Measurements from ENCODE around the gene SFPQ. TPM values are rescaled to one million over a fixed set of nuclear protein-coding genes. Genes with fewer than 3 reads are reported as not detected.
"Not testable (repeated sequence)": the region's sequence is repeated elsewhere in the genome, so short reads cannot be mapped to it uniquely, and the experiment has no call there.

The SFPQ gene
- total RNA-seq (100 to 1,000 TPM; 118 to 194 (median 153) TPM), polyA plus RNA-seq (100 to 1,000 TPM in 1 of 3 donors, 10 to 100 TPM in 2; 55.9 to 152 (median 56.4) TPM)

- Histone ChIP-seq H3K4me3 (peak within 1 kb of the TSS; percentile 95 to 100 (median 97)), H3K27ac (peak within 1 kb of the TSS; percentile 98 to 100 (median 100)), H3K9me3 (no peaks in the 10 kb centered on the region), H3K4me1 (peaks cover 0 to 42% (median 37%) of the 10 kb centered on the region in 4 donors), H3K36me3 (peaks cover 15 to 34% (median 23%) of the 10 kb centered on the region in 4 donors), H3K27me3 (no peaks in the 10 kb centered on the region)
- no peak for TF ChIP-seq EP300 (IDR thresholded peaks at IDR 0.05)
- peak; percentile 80 to 93 for TF ChIP-seq POLR2A (IDR thresholded peaks at IDR 0.05)
- TF ChIP-seq POLR2AphosphoS5 (IDR thresholded peaks at IDR 0.05), result peak; percentile 98 to 99 (median 99)
- peak; percentile 99 for DNase-seq
- intact Hi-C loops (cut with DNase I), result loop anchor here (5.0 kb wide), 2 partner anchors 74 to 161 kb away; partner anchors contain the start of genes ZMYM4 and ZMYM6
- WGBS, 2 donors, result 0 to 1% methylated on average over 50 of the region's 50 CpGs
Observed at GRCh38 chr1:35192853-35193664, at the start of gene SFPQ. Gene SFPQ (minus strand): TSS chr1:35193145. CDS start chr1:35193049, 96 bp downstream.

GRCh38 chr1:35236772-35237171, 43.8 kb upstream of the SFPQ start:
- H3K4me3 ChIP-seq; H3K4me1 ChIP-seq; H3K27ac ChIP-seq; intact Hi-C loops (cut with DNase I); H3K27me3 ChIP-seq; H3K9me3 ChIP-seq; DNase-seq; H3K36me3 ChIP-seq: not testable (repeated sequence)
- WGBS, 2 donors, result 78 to 97% methylated on average over 2 of the region's 2 CpGs

- H3K27me3 ChIP-seq, result no peaks in the 10 kb centered on the region
- WGBS, 2 donors, result 72 to 76% methylated on average over 1 of the region's 1 CpG
- no peak for TF ChIP-seq CTCF (IDR thresholded peaks at IDR 0.05)
- no peak for TF ChIP-seq POLR2AphosphoS5 (IDR thresholded peaks at IDR 0.05)
- no peak for TF ChIP-seq POLR2A (IDR thresholded peaks at IDR 0.05)
- no peak for TF ChIP-seq EP300 (IDR thresholded peaks at IDR 0.05)
Observed at GRCh38 chr1:35231287-35231686, 38.3 kb upstream of the SFPQ start.

GRCh38 chr1:35229587-35230360, 36.8 kb upstream of the SFPQ start:
- Histone ChIP-seq H3K9me3 (no peaks in the 10 kb centered on the region), H3K36me3 (no peaks in the 10 kb centered on the region), H3K4me3 (no peak overlapping the region), H3K27me3 (no peaks in the 10 kb centered on the region), H3K27ac (no peak overlapping the region), H3K4me1 (no peaks in the 10 kb centered on the region)
- WGBS, 2 donors, result 61 to 74% methylated on average over 1 of the region's 1 CpG
- intact Hi-C loops (cut with DNase I), result no loop called here
- no peak for TF ChIP-seq CTCF (IDR thresholded peaks at IDR 0.05)
- DNase-seq, result no peak

More at GRCh38 chr1:35231287-35231686, 38.3 kb upstream of the SFPQ start:
- Histone ChIP-seq H3K4me1 (no peaks in the 10 kb centered on the region), H3K36me3 (no peaks in the 10 kb centered on the region), H3K4me3 (no peak overlapping the region), H3K9me3 (no peaks in the 10 kb centered on the region), H3K27ac (no peak overlapping the region)
- no peak for DNase-seq
- intact Hi-C loops (cut with DNase I), result no loop called here

- Histone ChIP-seq H3K4me3 (no peak overlapping the region), H3K36me3 (no peaks in the 10 kb centered on the region), H3K9me3 (no peaks in the 10 kb centered on the region), H3K27ac (no peak overlapping the region), H3K27me3 (no peaks in the 10 kb centered on the region), H3K4me1 (peaks cover 0 to 19% (median 16%) of the 10 kb centered on the region in 4 donors)
- no peak for DNase-seq
- TF ChIP-seq POLR2A (IDR thresholded peaks at IDR 0.05), result no peak
- intact Hi-C loops (cut with DNase I), result no loop called here
- WGBS, 2 donors, result 88% methylated on average over 2 of the region's 2 CpGs
Observed at GRCh38 chr1:35226546-35226945, 33.6 kb upstream of the SFPQ start.

- Histone ChIP-seq H3K36me3 (no peaks in the 10 kb centered on the region), H3K27ac (peak overlapping the region in 3 of 4 donors; percentile 29 to 64 (median 51)), H3K27me3 (no peaks in the 10 kb centered on the region), H3K4me3 (no peak overlapping the region), H3K4me1 (peaks cover 0 to 19% (median 16%) of the 10 kb centered on the region in 4 donors), H3K9me3 (no peaks in the 10 kb centered on the region)
- 79 to 82% methylated on average over 4 of the region's 4 CpGs for WGBS, 2 donors
- DNase-seq, result no peak
- TF ChIP-seq POLR2AphosphoS5 (IDR thresholded peaks at IDR 0.05) (no peak), POLR2A (IDR thresholded peaks at IDR 0.05) (no peak), CTCF (IDR thresholded peaks at IDR 0.05) (no peak), EP300 (IDR thresholded peaks at IDR 0.05) (no peak)
- intact Hi-C loops (cut with DNase I), result no loop called here
Observed at GRCh38 chr1:35223084-35223630, 30.2 kb upstream of the SFPQ start.
